ENCODE data around the gene DYRK1B.
"Not testable (repeated sequence)": the region's sequence is repeated elsewhere in the genome, so short reads cannot be mapped to it uniquely, and the experiment has no call there.

The DYRK1B gene

GRCh38 chr19:39833464-39834286 lies at the start of gene DYRK1B:
DYRK1B (minus strand) TSS chr19:39834162; CDS start chr19:39831867, 2,295 bp downstream.
- in situ Hi-C loops (cut with MboI; ENCODE audit: low sequenced_read_pairs): no loop called here

- in situ Hi-C loops (cut with MboI; ENCODE audit: low sequenced_read_pairs): not testable (repeated sequence)
Measured at GRCh38 chr19:39882645-39883044, 48.7 kb upstream of the DYRK1B start.

- in situ Hi-C loops (cut with MboI; ENCODE audit: low sequenced_read_pairs): not testable (repeated sequence)
Measured at GRCh38 chr19:39881495-39882110, 47.6 kb upstream of the DYRK1B start.

GRCh38 chr19:39880241-39880640 lies 46.3 kb upstream of the DYRK1B start:
- in situ Hi-C loops (cut with MboI; ENCODE audit: low sequenced_read_pairs): not testable (repeated sequence)

GRCh38 chr19:39879796-39880195 lies 45.8 kb upstream of the DYRK1B start:
- in situ Hi-C loops (cut with MboI; ENCODE audit: low sequenced_read_pairs): not testable (repeated sequence)

GRCh38 chr19:39878866-39879265 lies 44.9 kb upstream of the DYRK1B start:
- in situ Hi-C loops (cut with MboI; ENCODE audit: low sequenced_read_pairs): not testable (repeated sequence)

- in situ Hi-C loops (cut with MboI; ENCODE audit: low sequenced_read_pairs): no loop called here
Measured at GRCh38 chr19:39878398-39878797, 44.4 kb upstream of the DYRK1B start.

- in situ Hi-C loops (cut with MboI; ENCODE audit: low sequenced_read_pairs): not testable (repeated sequence)
Measured at GRCh38 chr19:39877982-39878381, 44.0 kb upstream of the DYRK1B start.

- in situ Hi-C loops (cut with MboI; ENCODE audit: low sequenced_read_pairs): not testable (repeated sequence)
Measured at GRCh38 chr19:39877488-39877887, 43.5 kb upstream of the DYRK1B start.

GRCh38 chr19:39876486-39876885 lies 42.5 kb upstream of the DYRK1B start:
- in situ Hi-C loops (cut with MboI; ENCODE audit: low sequenced_read_pairs): not testable (repeated sequence)

- in situ Hi-C loops (cut with MboI; ENCODE audit: low sequenced_read_pairs): not testable (repeated sequence)
Measured at GRCh38 chr19:39875401-39875864, 41.5 kb upstream of the DYRK1B start.

GRCh38 chr19:39874404-39874803 lies 40.4 kb upstream of the DYRK1B start:
- in situ Hi-C loops (cut with MboI; ENCODE audit: low sequenced_read_pairs): no loop called here

GRCh38 chr19:39873385-39873784 lies 39.4 kb upstream of the DYRK1B start:
- in situ Hi-C loops (cut with MboI; ENCODE audit: low sequenced_read_pairs): no loop called here

GRCh38 chr19:39871886-39872866 lies 38.2 kb upstream of the DYRK1B start:
- in situ Hi-C loops (cut with MboI; ENCODE audit: low sequenced_read_pairs): no loop called here

- in situ Hi-C loops (cut with MboI; ENCODE audit: low sequenced_read_pairs): no loop called here
Measured at GRCh38 chr19:39871362-39871761, 37.4 kb upstream of the DYRK1B start.

GRCh38 chr19:39870171-39870971 lies 36.4 kb upstream of the DYRK1B start:
- in situ Hi-C loops (cut with MboI; ENCODE audit: low sequenced_read_pairs): no loop called here

- in situ Hi-C loops (cut with MboI; ENCODE audit: low sequenced_read_pairs): no loop called here
Measured at GRCh38 chr19:39867952-39868351, 34.0 kb upstream of the DYRK1B start.

GRCh38 chr19:39867133-39867532 lies 33.2 kb upstream of the DYRK1B start:
- in situ Hi-C loops (cut with MboI; ENCODE audit: low sequenced_read_pairs): no loop called here

GRCh38 chr19:39865953-39866352 lies 32.0 kb upstream of the DYRK1B start:
- in situ Hi-C loops (cut with MboI; ENCODE audit: low sequenced_read_pairs): no loop called here

GRCh38 chr19:39865186-39865585 lies 31.2 kb upstream of the DYRK1B start:
- in situ Hi-C loops (cut with MboI; ENCODE audit: low sequenced_read_pairs): no loop called here

All from hTERT RPE-1 (cell line).